ENCODE measurements around the gene SPEM2. TPM values are rescaled to one million over a fixed set of nuclear protein-coding genes. Genes with fewer than 3 reads are reported as not detected.
"Not testable (repeated sequence)": the region's sequence is repeated elsewhere in the genome, so short reads cannot be mapped to it uniquely, and the experiment has no call there.

SPEM2 gene
- total RNA-seq, 1 donor from 2014 or later, result not detected

DNA sequence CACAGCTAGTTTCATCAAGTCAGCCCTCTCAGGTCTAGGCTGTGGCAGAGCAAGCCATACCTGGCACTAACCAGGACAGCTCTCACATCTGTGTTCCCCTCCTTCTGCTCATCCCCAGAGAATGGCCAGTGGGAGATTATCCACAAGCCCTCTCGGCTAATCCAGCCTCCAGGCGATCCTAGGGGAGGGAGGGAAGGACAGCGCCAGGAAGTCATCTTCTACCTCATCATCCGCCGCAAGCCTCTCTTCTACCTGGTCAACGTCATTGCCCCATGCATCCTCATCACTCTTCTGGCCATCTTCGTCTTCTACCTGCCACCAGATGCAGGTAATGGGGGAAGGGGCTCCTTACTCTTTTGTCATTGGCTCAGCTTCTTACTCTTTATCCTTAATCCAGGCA, 23.0 kb downstream of the SPEM2 start:
- no peak overlapping the region for H3K4me3 Mint-ChIP-seq
- intact Hi-C loops (cut with micrococcal nuclease), result no loop called here
- H3K9me3 Mint-ChIP-seq, result no peaks in the 10 kb centered on the region
- H3K36me3 Mint-ChIP-seq (ENCODE audit: low read depth), result peaks cover 34% of the 10 kb centered on the region
- peak; percentile 53 for DNase-seq
- H3K4me1 Mint-ChIP-seq, result peaks cover 21% of the 10 kb centered on the region
- H3K27me3 Mint-ChIP-seq, result peaks cover 22% of the 10 kb centered on the region
- H3K27ac Mint-ChIP-seq, result no peak overlapping the region

DNA sequence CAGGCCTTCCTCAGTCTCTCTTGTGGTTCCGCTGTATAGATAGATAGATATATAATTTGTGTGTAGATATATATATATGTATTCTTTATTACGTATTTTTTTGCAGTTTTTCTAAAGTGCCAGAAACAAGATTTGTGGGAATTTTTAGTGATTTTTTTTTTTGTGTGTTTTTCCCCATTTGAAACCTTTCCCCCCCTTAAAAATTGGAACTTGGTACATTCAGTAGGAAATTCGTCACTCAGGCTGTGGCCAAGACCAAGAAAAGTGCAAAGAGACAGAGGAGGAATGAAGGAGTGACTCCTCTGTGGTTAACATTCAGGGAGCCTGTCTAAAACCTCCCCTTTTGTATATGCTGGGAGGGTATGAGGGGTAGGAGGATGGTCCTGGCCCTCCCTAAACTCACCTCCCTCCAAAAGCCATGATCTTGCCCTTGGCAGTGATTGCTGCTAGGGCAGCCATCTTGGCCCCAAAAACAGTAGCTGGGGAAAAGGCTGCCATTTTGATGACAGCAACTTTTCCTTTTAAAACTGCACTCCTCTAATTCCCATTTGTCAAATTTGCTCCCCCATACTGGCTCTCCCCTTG, 34.6 kb downstream of the SPEM2 start:
- intact Hi-C loops (cut with micrococcal nuclease), result no loop called here
- no peak overlapping the region for H3K4me3 Mint-ChIP-seq
- H3K4me1 Mint-ChIP-seq, result peaks cover 13% of the 10 kb centered on the region
- no peaks in the 10 kb centered on the region for H3K9me3 Mint-ChIP-seq
- H3K27ac Mint-ChIP-seq, result no peak overlapping the region
- no peaks in the 10 kb centered on the region for H3K27me3 Mint-ChIP-seq
- H3K36me3 Mint-ChIP-seq (ENCODE audit: low read depth), result peaks cover 22% of the 10 kb centered on the region
- no peak for DNase-seq

DNA sequence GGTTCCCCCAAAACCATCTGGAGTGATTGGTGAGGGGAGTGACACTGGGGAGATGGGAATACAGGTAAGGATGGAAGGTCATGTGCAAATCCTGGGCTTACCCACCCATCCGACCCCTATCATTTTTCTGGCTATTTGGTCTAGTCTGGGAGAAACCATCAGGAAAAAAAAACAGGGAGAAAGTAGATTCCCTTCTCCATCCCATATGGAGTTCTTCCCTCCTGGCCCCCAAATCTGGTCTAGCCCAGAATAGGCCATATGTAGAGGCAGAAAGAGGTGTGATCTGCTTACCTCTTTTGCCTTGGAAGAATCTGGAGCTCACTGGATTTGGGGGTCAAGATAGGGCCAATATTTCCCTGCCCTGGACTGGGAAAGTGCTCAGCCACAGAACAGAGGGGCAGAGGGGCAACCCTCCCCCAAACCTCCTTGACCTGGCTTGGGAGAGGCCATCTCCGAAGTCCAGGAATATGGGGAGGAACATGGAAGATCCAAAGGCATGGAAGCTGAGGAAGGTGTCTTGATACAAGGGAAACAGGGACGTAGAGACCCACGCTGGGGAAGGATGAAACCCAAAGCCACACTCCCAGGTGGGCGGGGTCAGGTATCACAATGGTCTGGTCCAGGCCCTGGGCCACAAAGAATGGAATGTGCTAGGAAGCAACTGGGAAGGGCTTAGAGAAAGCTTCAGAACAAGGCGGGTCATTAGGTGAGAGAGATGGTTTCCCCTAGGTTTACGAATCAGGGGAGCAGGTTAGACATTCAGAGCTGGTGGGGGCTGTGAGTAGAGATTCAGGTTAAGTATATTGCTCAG, 35.6 kb downstream of the SPEM2 start:
- H3K36me3 Mint-ChIP-seq (ENCODE audit: low read depth), result peaks cover 25% of the 10 kb centered on the region
- intact Hi-C loops (cut with micrococcal nuclease), result no loop called here
- no peaks in the 10 kb centered on the region for H3K9me3 Mint-ChIP-seq
- no peak overlapping the region for H3K4me3 Mint-ChIP-seq
- no peak for DNase-seq
- H3K27ac Mint-ChIP-seq, result no peak overlapping the region
- peaks cover 10% of the 10 kb centered on the region for H3K4me1 Mint-ChIP-seq
- H3K27me3 Mint-ChIP-seq, result no peaks in the 10 kb centered on the region

DNA sequence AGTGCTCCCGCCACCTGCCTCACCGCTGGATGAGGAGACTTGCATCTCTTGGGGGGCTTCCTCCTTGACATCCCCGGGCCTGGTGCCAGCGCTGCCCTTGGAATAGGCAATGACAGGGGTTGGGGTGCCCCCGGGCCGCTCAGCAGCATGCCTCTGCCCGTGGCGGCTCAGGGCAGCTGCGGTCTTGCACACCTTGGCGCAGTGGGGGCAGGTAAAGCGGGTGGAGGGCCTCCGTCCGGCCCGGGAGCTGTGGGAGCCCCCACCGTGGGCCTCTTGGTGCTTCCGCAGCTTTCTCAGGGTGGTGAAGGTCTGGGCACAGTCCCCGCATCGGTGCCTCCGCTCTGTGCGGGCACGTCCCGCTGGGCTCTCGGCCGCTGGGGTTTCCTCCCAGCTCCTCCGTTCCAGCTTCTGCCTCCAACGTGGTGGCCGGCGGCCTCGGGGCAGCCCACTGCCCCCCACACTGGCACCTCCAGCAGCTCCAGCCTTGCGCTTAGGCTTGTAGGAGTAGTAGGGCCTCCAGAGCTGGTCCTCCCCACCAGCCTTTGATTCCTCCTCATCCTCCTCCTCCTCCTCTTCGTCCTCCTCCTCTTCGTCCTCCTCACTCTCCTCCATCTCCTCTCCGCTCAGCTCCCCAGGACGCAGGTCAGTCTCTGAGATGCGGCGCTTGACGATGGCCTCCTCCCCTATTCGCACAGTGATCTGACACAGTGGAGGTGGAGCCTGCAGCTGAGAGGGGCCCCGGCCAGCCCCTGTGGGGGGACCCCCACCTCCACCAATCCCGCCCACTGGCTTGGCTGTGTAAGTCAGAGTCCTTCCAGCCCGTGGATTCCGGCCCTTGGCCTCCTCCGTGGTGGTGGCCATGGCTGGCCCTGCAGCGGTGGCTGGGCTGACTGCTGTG, 37.3 kb downstream of the SPEM2 start:
- H3K9me3 Mint-ChIP-seq, result no peaks in the 10 kb centered on the region
- peaks cover 2% of the 10 kb centered on the region for H3K4me1 Mint-ChIP-seq
- no peak for DNase-seq
- H3K4me3 Mint-ChIP-seq, result no peak overlapping the region
- intact Hi-C loops (cut with micrococcal nuclease), result no loop called here
- no peaks in the 10 kb centered on the region for H3K27me3 Mint-ChIP-seq
- H3K27ac Mint-ChIP-seq, result no peak overlapping the region
- peaks cover 30% of the 10 kb centered on the region for H3K36me3 Mint-ChIP-seq (ENCODE audit: low read depth)

DNA sequence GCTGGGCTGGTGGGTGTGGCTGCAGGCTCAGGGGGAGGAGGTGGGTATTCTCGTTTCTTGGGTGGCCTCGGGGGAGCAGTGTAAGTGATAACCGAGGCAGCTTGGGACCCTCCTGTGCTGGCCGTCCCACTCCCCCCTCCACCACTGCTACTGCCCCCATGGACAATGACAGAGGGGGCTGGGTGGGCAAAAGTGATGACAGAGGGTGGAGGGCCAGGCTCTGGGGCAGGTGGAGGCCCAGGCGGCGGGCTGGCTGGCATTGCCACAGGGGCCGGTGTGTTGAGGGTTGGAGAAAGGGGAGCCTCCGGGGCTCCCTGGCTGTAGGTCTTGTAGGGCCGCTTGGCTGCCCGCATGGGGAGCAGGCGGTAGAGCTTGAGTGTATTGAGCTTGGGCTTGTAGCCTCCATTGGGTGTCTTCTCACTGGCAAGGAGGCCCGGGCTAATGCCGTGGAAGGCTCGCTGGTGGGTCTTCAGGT, 38.0 kb downstream of the SPEM2 start:
- no peak for DNase-seq
- H3K4me3 Mint-ChIP-seq, result no peak overlapping the region

DNA sequence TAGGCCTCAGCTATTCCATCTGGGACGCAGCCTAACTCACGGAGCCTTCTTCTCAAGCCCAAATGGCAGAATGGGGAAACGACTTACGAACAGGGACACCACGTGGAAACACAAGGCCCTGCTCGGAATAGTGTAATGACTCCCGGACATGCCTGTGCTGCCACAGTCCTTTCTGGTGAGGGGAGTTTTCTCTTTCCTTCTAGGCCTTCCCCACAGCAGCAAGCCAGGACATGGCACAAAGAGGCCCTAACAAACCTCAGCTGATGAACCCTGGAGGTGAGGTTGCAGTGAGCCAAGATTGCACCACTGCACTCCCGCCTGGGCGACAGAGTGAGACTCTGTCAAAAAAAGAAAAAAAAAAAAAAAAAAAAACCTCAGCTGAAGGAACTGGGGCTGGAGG, 38.7 kb downstream of the SPEM2 start:
- intact Hi-C loops (cut with micrococcal nuclease), result no loop called here
- Mint-ChIP-seq H3K27me3 (no peaks in the 10 kb centered on the region), H3K27ac (no peak overlapping the region), H3K4me3 (no peak overlapping the region), H3K9me3 (no peaks in the 10 kb centered on the region), H3K4me1 (peaks cover 2% of the 10 kb centered on the region), H3K36me3 (ENCODE audit: low read depth) (peaks cover 26% of the 10 kb centered on the region)
- no peak for DNase-seq

More for the DNA sequence above, 38.0 kb downstream of the SPEM2 start:
- Mint-ChIP-seq H3K36me3 (ENCODE audit: low read depth) (peaks cover 30% of the 10 kb centered on the region), H3K27ac (no peak overlapping the region), H3K27me3 (no peaks in the 10 kb centered on the region), H3K4me1 (peaks cover 2% of the 10 kb centered on the region), H3K9me3 (no peaks in the 10 kb centered on the region)
- intact Hi-C loops (cut with micrococcal nuclease), result no loop called here

DNA sequence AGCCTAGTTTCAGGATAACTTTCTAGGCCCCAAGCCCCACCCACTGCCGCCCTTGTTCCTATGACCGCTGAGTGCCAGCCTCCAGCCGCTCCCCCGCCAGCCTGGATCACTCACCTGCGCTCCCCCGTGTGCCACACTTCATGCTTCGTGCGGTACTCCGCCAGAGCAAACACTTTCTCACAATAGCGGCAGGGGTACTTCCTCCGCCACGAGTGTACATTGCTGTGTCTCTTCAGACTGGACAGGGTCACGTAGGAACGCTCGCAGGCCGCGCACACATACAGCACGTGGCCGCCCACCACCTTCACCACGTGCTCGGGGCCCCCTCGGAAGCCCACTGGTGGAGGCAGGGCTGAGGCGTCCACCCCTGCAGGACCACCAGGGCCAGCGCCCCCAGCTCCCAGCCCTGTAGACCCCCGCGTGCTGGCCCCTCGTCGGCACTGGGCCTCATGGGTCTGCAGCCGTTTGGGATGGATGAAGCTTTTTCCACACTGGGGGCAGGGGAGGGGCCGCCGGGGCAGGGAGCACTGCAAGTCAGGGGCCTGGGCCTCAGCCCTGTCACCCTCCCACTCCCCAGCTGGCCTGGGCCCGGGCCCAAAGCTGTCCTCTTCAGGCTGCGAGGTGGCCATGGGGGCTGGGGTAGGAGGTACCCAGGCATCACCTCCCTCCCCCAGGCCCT, 40.3 kb downstream of the SPEM2 start:
- peaks cover 14% of the 10 kb centered on the region for H3K36me3 Mint-ChIP-seq (ENCODE audit: low read depth)
- no peak overlapping the region for H3K4me3 Mint-ChIP-seq
- DNase-seq, result no peak
- intact Hi-C loops (cut with micrococcal nuclease), result no loop called here
- no peaks in the 10 kb centered on the region for H3K4me1 Mint-ChIP-seq
- no peaks in the 10 kb centered on the region for H3K9me3 Mint-ChIP-seq
- H3K27me3 Mint-ChIP-seq, result no peaks in the 10 kb centered on the region
- H3K27ac Mint-ChIP-seq, result no peak overlapping the region

DNA sequence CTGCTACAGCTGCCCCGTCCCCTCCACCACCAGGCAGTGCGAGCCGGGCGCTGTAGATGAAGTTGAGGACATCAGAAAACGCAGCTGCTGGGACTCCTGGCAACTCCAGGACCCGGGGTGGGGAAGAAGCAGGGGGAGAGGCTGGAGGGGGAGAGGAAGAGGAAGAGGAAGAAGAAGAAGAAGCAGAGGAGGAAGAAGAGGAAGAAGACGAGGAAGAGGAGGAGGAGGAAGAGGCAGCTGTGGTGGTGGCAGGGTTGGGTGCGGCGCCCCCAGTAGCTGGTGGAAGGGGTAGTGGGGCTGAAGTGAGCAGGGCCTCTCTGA, 40.9 kb downstream of the SPEM2 start:
- H3K4me1 Mint-ChIP-seq, result no peaks in the 10 kb centered on the region
- H3K9me3 Mint-ChIP-seq, result no peaks in the 10 kb centered on the region
- DNase-seq, result no peak
- no peak overlapping the region for H3K4me3 Mint-ChIP-seq
- no peak overlapping the region for H3K27ac Mint-ChIP-seq
- peaks cover 10% of the 10 kb centered on the region for H3K36me3 Mint-ChIP-seq (ENCODE audit: low read depth)
- H3K27me3 Mint-ChIP-seq, result no peaks in the 10 kb centered on the region
- intact Hi-C loops (cut with micrococcal nuclease), result no loop called here

DNA sequence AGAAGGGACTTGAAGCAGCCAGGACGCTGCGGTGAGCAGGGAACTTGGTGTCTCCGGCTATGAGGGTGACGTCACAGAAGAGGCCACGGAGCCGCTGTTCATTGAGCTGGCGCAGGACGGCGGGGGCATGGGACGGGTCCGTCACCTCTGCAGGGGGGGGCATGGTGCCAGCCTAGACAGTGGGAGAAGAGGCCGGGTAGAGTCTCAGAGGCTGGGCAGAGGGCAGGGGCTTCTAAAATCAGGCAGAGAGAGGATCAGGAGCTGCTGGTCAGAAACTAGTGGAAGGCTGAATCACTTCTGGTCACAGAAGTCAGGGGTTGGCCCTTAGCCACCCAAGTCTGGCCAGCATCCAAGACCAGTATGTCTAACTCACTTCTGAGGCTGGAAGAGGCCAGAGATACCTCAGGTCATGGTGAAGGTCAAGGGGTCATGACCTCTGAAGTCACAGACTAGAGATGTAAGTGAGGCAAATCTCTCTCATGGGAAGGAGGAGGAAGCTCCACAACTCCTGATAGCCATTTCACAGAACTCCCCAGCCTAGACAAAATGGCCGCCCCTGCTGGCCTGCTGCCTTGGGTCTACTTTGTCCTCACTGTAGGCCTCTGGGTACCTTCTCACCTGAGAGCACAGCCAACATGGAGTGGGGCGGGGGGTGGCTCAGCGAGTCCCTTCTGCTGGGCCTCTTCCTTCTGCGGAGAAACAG, 41.4 kb downstream of the SPEM2 start:
- Mint-ChIP-seq H3K9me3 (no peaks in the 10 kb centered on the region), H3K36me3 (ENCODE audit: low read depth) (peaks cover 10% of the 10 kb centered on the region), H3K4me1 (peaks cover 4% of the 10 kb centered on the region), H3K27me3 (no peaks in the 10 kb centered on the region), H3K27ac (peak overlapping the region; percentile 16), H3K4me3 (no peak overlapping the region)
- intact Hi-C loops (cut with micrococcal nuclease), result no loop called here
- peak; percentile 51 for DNase-seq

DNA sequence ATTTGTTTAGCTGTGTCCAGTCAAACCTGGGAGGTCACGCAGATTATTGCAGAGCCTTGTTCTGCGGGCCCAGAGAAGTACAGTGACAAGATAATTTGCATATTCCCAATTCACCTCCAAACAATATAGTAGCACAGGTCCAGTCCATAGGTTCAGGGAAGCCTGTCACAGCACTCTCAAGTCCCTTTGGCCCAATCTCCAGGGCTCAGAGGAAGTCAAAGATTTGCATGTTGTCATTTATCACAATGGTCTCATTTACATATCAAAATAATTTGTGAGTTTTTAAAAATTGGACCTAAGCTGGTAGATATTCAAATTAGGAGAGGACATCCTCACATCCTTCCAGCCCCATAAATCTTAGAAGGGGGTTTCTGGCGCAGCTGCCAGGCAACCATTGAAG, 42.1 kb downstream of the SPEM2 start:
- intact Hi-C loops (cut with micrococcal nuclease), result no loop called here
- Mint-ChIP-seq H3K27me3 (no peaks in the 10 kb centered on the region), H3K27ac (no peak overlapping the region), H3K9me3 (no peaks in the 10 kb centered on the region), H3K4me1 (peaks cover 7% of the 10 kb centered on the region), H3K36me3 (ENCODE audit: low read depth) (peaks cover 10% of the 10 kb centered on the region), H3K4me3 (no peak overlapping the region)
- DNase-seq, result no peak

DNA sequence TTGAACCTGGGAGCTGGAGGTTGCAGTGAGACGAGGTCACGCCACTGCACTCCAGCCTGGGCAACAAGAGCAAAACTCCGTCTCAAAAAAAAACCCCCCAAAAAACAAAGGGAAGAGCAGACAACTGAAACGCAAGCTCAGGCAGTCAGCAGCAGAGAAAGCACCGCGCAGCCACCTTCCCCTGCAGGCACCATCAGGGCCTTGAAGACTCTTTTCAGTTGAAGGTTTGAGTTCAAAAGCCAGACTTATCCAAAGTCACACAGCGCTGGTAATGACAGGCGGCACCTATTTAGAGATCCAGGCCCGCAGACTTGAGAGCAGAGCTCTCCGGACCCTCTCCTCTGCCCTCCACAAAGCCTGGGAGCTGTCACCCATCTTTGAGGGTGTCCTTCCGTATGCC, 42.9 kb downstream of the SPEM2 start:
- intact Hi-C loops (cut with micrococcal nuclease), result no loop called here
- no peak overlapping the region for H3K4me3 Mint-ChIP-seq
- H3K4me1 Mint-ChIP-seq, result peaks cover 7% of the 10 kb centered on the region
- DNase-seq, result no peak
- peaks cover 10% of the 10 kb centered on the region for H3K36me3 Mint-ChIP-seq (ENCODE audit: low read depth)
- H3K9me3 Mint-ChIP-seq, result no peaks in the 10 kb centered on the region
- H3K27me3 Mint-ChIP-seq, result no peaks in the 10 kb centered on the region
- no peak overlapping the region for H3K27ac Mint-ChIP-seq

DNA sequence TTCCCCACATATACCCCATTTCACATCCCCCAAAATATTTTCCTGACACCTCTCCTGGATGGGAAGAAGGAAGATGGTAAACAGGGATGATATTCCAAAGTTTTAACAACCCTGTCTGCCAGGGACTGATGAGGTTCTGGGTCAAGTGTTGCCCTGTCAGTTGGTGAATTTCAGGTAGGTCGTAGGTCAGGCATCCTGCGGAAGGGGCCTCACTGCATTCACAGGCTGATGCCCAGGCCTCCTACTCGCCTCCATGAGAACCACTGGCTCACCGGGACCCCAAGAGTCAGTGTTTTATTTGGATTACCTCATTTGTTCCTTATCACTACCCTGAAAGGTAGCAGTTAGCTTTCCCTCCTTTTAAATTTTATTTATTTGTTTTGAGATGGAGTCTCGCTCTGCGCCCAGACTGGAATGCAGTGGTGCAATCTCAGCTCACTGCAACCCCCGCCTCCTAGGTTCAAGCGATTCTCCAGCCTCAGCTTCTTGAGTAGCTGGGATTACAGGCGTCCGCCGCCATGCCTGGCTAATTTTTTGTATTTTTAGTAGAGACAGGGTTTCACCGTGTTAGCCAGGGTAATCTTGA, 43.5 kb downstream of the SPEM2 start:
- Mint-ChIP-seq H3K27ac (no peak overlapping the region), H3K27me3 (no peaks in the 10 kb centered on the region), H3K4me3 (no peak overlapping the region), H3K4me1 (peaks cover 7% of the 10 kb centered on the region), H3K9me3 (no peaks in the 10 kb centered on the region), H3K36me3 (ENCODE audit: low read depth) (peaks cover 10% of the 10 kb centered on the region)
- DNase-seq, result no peak
- intact Hi-C loops (cut with micrococcal nuclease), result no loop called here

DNA sequence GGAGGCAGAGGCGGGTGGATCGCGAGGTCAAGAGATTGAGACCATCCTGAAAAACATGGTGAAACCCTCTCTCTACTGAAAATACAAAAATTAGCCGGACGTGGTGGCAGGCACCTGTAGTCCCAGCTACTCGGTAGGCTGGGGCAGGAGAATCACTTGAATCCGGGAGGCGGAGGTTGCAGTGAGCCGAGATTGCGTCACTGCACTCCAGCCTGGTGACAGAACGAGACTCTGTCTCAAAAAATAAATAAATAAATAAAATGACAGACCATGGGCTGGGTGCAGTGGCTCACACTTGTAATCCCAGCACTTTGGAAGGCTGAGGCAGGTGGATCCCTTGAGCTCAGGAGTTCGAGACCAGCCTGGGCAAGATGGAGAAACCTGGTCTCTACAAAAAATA, 44.4 kb downstream of the SPEM2 start:
- intact Hi-C loops (cut with micrococcal nuclease); H3K4me3 Mint-ChIP-seq; H3K4me1 Mint-ChIP-seq; DNase-seq; H3K27ac Mint-ChIP-seq; H3K27me3 Mint-ChIP-seq; H3K36me3 Mint-ChIP-seq (ENCODE audit: low read depth); H3K9me3 Mint-ChIP-seq: not testable (repeated sequence)
